HG02973 (cell line): Measurements from ENCODE around the gene HINT2.

Experiments
- ATAC-seq: cut with Tn5 transposase; IDR thresholded peaks from one replicate; pipeline ENCODE4 v1.9.1; 2021; ENCODE audit warnings: moderate library complexity; ENCODE audit not compliant: unreplicated experiment

HINT2 gene

DNA sequence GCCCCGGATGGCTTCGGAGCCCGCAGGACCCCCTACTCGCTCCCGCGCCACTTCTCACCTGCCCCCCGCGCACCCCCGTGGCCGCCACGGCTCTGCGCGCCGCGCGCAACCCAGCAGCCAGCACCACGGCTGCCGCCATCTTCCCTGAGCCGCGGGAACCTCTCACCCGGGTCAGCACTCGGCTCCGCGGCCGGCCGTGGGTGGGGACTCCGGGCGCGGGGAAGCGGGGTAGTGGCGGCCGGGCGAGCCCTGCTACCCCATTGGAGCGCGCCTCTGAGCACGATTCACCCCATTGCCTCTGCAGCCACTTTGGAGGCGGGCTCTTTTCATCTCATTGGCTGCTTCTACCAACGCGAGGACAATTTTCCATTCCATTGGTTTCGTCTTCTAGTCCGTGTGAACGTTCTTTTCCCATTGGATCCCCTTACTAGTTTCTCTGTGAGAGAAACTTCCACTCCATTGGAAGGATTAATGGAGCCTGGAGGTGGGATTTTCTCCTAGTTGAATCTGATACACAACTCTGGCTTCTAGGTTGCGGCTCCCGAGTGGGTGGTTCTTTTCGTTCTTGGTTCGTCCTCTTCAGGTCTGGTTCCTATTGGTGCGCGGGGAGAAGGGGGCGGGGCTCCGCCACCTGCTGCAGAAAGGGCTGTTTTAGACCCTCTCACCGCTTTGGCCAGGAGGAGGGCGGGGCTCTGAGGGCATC, at the start of gene HINT2:
Gene HINT2 (minus strand): TSS at position 202 of the 703 bp plus-strand sequence. CDS start 63 bp downstream, at position 139.
- peak; percentile 65 for ATAC-seq

DNA sequence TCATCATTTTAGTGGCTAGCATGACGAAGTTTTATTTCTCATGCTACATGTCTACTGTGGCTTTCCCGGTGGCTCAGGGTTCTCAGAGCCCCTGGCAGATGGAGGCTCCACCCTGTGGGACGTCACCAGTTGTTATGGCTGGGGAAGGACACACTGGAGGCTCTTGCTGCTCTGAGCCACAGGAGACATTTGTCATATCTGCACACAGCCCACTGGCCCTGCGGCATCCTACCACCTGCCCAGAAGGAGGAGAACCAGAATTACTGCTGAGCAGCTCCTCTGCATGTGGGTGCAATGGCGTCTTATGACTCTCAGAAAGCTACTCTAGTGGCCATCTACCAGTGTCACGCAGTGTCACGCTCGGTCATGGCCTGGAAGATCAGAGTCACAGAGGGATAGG, 48.7 kb upstream of the HINT2 start:
- no peak for ATAC-seq

- no peak for ATAC-seq
These were observed 47.5 kb upstream of the HINT2 start for GRCh38 chr9:35862328-35862727.

- ATAC-seq = no peak
These were observed 46.5 kb upstream of the HINT2 start for GRCh38 chr9:35861161-35861897.

- no peak for ATAC-seq
These were observed 45.1 kb upstream of the HINT2 start for GRCh38 chr9:35859990-35860339.

DNA sequence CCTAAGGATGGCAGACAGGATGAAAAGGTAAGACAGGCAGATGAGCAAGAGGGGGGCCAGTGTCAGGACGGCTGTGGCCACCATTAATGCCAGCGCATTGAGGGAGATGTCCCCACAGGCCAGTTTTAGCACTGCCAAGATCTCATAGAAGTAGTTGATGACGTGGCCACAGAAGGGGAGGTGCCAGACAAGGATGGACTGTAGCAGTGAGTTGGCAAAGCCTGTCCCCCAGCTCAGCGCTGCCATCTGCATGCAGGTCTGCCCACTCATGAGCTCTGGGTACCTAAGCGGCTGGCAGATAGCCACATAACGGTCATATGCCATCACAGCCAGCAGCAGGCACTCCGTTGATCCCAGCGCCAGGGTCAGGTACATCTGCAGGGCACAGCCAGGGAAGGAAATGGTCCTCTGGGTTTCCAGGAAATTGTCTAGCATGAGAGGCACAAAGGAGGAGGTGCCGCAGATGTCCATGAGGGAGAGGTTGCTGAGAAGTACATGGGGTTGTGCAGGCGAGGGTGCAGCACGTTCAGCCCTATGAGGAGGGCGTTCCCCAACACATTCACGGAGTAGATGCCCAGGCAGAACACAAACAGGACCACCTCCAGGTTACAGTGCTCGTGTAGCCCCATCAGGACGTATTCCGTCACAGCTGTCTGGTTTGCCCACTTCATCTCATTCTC, 44.6 kb upstream of the HINT2 start:
- no peak for ATAC-seq

- no peak for ATAC-seq
These were observed 43.6 kb upstream of the HINT2 start for GRCh38 chr9:35858458-35858857.

- no peak for ATAC-seq
These were observed 42.0 kb upstream of the HINT2 start for GRCh38 chr9:35856882-35857281.

DNA sequence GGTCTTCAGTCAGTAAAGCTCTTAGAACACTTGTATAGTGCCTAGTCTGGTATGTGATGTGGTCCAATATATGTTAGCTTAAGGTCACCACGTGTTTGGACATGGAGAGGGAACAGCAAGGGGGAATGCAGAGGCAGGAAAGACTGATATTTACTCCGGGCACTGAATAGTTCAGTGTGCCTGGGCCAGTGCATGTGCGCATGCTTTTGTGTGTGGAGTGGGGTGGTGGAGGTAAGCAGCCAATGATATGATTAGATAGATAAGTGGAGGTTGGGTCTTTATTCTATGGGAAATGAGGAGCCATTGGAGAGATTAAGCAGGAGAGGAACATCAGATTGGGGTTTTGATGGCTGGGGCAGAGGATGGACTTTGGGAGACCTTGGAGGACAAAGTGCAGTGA, 41.4 kb upstream of the HINT2 start:
- ATAC-seq = no peak

DNA sequence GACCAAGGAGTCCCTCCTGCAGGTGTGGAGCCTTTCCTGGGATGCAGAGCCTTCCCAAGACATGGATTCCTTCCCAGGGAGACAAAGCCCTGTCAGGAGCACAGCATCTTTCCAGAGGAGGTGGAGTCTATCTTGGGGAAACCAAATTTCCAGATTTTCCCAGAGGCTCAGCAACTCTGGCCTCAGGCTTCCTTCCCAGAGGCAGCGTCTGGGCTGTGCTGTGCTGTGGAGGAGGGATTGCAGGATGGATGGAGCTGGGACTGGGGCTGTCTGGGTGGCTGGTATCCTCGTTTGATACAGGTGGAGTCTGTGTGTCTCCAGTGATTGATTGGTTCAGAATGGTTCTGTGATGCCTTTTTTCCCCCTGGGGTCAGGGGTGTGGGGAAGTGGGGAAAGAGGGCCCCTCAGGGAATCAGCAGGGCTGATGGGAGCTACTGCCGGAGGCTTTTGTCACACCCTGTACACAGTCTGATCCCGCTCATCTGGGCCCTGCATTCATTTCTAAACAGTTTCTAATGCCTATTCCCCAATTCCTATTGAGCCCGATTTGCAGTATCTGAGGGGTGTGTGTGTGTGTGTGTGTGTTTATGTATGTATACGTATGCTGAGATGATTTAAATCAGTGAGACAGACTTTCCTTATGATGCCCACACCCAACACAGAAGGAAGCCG, 39.4 kb upstream of the HINT2 start:
- no peak for ATAC-seq

GRCh38 chr9:35852876-35853865, 38.3 kb upstream of the HINT2 start:
- no peak for ATAC-seq

- no peak for ATAC-seq
These were observed 37.5 kb upstream of the HINT2 start for GRCh38 chr9:35852267-35852815.

GRCh38 chr9:35847792-35848572, 33.1 kb upstream of the HINT2 start:
- ATAC-seq = peak; percentile 76

- no peak for ATAC-seq
These were observed 31.3 kb upstream of the HINT2 start for GRCh38 chr9:35845824-35846771.

DNA sequence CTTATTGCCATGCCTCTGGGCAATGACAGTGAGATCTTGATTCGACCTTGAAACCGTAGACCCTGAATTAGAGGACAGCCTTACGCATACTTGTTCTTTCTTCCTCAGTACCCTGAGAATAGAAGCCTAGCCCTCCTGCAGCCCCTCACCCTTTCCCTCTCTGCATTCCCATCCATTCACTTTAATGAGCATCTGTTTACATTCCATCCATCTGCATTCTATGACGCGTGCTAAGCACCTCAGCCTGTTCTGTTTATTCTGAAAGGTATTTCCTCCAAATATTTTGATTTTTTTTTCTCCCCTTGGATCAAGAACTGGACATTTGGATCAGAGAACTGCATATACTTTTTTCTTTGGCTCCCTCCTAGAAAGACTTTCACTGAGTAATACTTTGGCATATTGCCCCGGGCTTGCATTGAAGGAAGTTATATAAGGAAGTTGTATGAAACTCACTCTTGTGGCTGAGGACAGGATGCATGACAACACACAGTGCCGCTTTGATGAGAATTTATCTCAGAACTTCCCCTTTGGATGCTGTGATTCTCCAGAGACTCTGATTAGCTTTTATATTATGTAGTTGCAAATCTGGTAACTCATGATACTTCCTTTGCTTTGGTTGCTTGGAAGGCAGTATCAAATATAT, 29.9 kb upstream of the HINT2 start:
- no peak for ATAC-seq

- ATAC-seq = peak; percentile 65
These were observed 28.0 kb upstream of the HINT2 start for GRCh38 chr9:35842795-35843194.

- no peak for ATAC-seq
These were observed 27.3 kb upstream of the HINT2 start for GRCh38 chr9:35842020-35842745.
